HL-60 (cell line): ENCODE results near the gene ZC3H12D.

ENCODE experiments used
- DNase-seq, 2 experiments: peaks; one replicate each; pipeline ENCODE4 v3.0.0-alpha.2; 2010 to 2020; ENCODE audit warnings: low read depth in 1 of 2, low spot score in 1 of 2
- H3K27ac ChIP-seq: fragments of 250-450 bp; sonication (Bioruptor Pico); replicated peaks from 2 replicates; pipeline ENCODE4 v1.5.1; 2020; ENCODE audit warnings: mild to moderate bottlenecking, moderate library complexity
- H3K27me3 ChIP-seq: fragments of 250-450 bp; sonication (Bioruptor Pico); 2 replicates; pipeline ENCODE4 v1.5.1; 2021; ENCODE audit warnings: mild to moderate bottlenecking, moderate library complexity; ENCODE audit not compliant: insufficient read depth, poor library complexity, severe bottlenecking
- H3K4me3 ChIP-seq: replicated peaks from 2 replicates; pipeline ENCODE4 v1.5.1; 2011; ENCODE audit warnings: mild to moderate bottlenecking, control low read depth, low read length; ENCODE audit not compliant: insufficient read depth
- GABPA ChIP-seq: IDR thresholded peaks from 2 replicates; pipeline ENCODE4 v1.6.1; 2012; ENCODE audit warnings: low read depth
- POLR2AphosphoS5 ChIP-seq: IDR thresholded peaks from 2 replicates; pipeline ENCODE4 v1.6.1; 2012; ENCODE audit warnings: low read depth
- SPI1 ChIP-seq: IDR thresholded peaks from 2 replicates; pipeline ENCODE4 v1.6.1; 2012; ENCODE audit warnings: low read depth, mild to moderate bottlenecking, borderline replicate concordance
- TF ChIP-seq, protein P1 (sequence below): IDR thresholded peaks from 2 replicates; pipeline ENCODE4 v1.6.1; 2012; ENCODE audit warnings: low read depth; ENCODE audit not compliant: insufficient replicate concordance
- TF ChIP-seq, protein P2 (sequence below): IDR thresholded peaks from one replicate; pipeline ENCODE4 v1.5.1; 2011; ENCODE audit warnings: low read length, control low read depth, inconsistent platforms; ENCODE audit not compliant: insufficient read depth

The ZC3H12D gene

DNA sequence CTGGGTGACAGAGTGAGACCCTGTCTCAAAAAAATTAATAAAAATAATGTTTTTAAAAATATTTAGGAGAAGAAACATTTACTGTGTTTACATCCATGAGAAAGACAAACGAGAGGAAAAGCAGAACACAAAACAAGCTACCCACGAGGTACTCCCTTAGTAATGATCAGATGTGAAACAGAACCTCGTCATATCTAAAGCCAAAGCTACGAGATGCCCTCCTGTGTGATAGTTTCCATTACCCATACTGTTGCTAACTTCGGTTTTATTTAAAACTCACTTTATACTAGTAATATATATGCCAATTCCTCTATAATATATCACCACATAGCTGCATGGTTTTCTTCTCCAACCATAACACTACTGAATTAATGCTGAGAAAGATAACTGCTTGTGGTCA, 63.7 kb downstream of the ZC3H12D start:
- no peak overlapping the region for H3K4me3 ChIP-seq
- TF ChIP-seq, protein P1, sequence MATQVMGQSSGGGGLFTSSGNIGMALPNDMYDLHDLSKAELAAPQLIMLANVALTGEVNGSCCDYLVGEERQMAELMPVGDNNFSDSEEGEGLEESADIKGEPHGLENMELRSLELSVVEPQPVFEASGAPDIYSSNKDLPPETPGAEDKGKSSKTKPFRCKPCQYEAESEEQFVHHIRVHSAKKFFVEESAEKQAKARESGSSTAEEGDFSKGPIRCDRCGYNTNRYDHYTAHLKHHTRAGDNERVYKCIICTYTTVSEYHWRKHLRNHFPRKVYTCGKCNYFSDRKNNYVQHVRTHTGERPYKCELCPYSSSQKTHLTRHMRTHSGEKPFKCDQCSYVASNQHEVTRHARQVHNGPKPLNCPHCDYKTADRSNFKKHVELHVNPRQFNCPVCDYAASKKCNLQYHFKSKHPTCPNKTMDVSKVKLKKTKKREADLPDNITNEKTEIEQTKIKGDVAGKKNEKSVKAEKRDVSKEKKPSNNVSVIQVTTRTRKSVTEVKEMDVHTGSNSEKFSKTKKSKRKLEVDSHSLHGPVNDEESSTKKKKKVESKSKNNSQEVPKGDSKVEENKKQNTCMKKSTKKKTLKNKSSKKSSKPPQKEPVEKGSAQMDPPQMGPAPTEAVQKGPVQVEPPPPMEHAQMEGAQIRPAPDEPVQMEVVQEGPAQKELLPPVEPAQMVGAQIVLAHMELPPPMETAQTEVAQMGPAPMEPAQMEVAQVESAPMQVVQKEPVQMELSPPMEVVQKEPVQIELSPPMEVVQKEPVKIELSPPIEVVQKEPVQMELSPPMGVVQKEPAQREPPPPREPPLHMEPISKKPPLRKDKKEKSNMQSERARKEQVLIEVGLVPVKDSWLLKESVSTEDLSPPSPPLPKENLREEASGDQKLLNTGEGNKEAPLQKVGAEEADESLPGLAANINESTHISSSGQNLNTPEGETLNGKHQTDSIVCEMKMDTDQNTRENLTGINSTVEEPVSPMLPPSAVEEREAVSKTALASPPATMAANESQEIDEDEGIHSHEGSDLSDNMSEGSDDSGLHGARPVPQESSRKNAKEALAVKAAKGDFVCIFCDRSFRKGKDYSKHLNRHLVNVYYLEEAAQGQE: no peak
- TF ChIP-seq GABPA: no peak
- TF ChIP-seq SPI1: no peak
- TF ChIP-seq, protein P2, sequence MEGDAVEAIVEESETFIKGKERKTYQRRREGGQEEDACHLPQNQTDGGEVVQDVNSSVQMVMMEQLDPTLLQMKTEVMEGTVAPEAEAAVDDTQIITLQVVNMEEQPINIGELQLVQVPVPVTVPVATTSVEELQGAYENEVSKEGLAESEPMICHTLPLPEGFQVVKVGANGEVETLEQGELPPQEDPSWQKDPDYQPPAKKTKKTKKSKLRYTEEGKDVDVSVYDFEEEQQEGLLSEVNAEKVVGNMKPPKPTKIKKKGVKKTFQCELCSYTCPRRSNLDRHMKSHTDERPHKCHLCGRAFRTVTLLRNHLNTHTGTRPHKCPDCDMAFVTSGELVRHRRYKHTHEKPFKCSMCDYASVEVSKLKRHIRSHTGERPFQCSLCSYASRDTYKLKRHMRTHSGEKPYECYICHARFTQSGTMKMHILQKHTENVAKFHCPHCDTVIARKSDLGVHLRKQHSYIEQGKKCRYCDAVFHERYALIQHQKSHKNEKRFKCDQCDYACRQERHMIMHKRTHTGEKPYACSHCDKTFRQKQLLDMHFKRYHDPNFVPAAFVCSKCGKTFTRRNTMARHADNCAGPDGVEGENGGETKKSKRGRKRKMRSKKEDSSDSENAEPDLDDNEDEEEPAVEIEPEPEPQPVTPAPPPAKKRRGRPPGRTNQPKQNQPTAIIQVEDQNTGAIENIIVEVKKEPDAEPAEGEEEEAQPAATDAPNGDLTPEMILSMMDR: no peak
- TF ChIP-seq POLR2AphosphoS5: no peak
- H3K27me3 ChIP-seq: peaks cover 7% of the 10 kb centered on the region
- no peak overlapping the region for H3K27ac ChIP-seq
- no peak for DNase-seq

DNA sequence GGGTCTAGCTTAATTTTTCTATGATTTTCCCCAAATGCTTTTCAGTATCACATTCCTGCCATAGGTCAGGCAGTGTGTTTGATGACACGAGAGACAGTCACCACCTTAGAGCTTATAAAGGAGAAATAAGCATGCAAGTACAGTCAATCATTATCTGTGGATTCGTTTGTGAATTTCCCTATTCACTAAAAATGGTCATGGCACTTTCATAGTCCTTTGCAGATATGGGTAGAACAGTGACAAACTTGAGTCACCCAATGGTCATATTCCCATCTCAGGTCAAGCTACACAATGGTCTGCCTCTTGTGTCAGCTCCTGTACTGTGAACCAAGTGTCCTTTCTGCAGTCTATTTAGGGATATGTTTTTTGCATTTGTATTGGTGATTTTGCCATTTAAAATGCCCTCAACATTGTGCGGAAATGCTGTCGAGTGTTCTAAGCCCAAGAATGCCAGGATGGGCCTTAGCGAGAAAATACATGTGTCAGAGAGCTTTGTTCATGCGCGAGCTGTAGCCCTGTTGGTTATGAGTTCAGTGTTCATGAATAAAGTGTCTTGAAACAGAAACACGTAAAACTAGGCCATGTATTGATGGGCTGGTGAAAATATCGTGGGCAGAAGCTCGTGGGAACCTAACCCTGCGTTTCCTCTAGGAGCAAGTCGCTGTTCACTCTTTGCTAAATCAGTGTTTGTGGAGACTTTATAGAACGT, 65.0 kb downstream of the ZC3H12D start:
- peaks cover 7% of the 10 kb centered on the region for H3K27me3 ChIP-seq
- no peak overlapping the region for H3K27ac ChIP-seq
- no peak for TF ChIP-seq GABPA
- TF ChIP-seq, protein P2: no peak
- TF ChIP-seq, protein P1: no peak
- TF ChIP-seq POLR2AphosphoS5: no peak
- no peak for TF ChIP-seq SPI1
- no peak overlapping the region for H3K4me3 ChIP-seq
- no peak for DNase-seq

DNA sequence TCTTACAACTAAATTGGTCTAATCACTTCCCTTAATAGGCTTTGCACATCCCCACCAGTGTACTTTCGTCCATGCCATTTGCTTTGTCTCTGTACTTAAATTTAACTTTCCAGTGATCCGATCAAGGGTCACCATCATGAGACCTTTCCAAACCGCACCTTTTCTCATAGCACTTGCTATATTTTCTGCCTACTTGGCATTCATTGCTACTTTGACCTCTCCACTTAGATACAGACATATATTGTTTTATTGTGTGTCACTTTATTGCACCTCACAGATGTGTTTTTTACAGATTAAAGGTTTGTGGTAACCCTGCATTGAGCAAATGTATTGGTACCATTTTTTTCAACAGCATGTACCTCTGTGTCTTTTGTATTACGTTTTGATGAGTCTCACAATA, 70.0 kb downstream of the ZC3H12D start:
- Histone ChIP-seq H3K27ac (no peak overlapping the region), H3K4me3 (no peak overlapping the region), H3K27me3 (no peaks in the 10 kb centered on the region)
- no peak for DNase-seq
- TF ChIP-seq SPI1: no peak
- no peak for TF ChIP-seq GABPA
- TF ChIP-seq, protein P1: no peak
- TF ChIP-seq, protein P2: no peak
- TF ChIP-seq POLR2AphosphoS5: no peak
